Measurements from ENCODE around the gene CD247. TPM values are rescaled to one million over a fixed set of nuclear protein-coding genes. Genes with fewer than 3 reads are reported as not detected.

CD247 gene
- total RNA-seq, 4 donors from 2014 or later, result 1.3 to 3.1 (median 1.4) TPM

DNA sequence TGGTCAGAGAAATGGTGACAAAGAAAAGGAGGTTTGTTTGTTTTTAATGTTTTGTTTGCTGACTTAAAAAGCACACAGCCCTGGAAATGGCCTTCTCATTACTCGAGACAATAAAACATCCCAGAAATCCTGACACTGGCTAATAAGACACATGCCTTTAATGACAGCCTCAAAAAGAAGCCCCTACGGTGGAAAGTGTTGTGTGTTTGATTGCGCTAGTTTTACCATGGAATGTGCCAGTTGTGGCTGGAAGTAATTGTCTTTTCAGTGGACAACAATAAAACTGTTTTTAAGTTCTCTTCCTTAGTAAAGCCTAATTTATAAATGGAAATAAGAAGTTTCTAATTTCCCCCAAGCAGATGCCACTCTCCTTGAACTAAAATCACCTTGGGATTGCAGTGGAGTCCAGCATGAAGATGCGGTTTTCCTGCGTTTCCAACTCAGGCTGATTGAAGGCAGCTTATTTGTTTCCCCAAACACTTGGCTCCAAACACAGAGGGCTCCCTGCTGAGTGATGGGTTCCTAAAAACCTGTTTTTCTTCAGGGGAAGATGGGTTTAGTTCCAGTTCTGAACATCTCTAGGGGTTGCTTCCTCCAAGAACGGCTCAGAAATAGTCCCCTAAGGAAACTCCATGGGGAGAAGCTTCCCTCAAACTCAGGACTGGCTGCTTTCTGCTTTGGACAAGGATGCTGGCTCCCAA, 54.3 kb downstream of the CD247 start:
- Histone ChIP-seq H3K9me3 (no peaks in the 10 kb centered on the region), H3K27me3 (no peaks in the 10 kb centered on the region), H3K27ac (no peak overlapping the region), H3K4me1 (peaks cover 0 to 9% of the 10 kb centered on the region in 2 donors), H3K36me3 (no peaks in the 10 kb centered on the region), H3K4me3 (replicated peaks in 1 of 3) (no peak overlapping the region)
- WGBS, 2 donors, result 80% methylated on average over 6 of the region's 6 CpGs
- no peak for DNase-seq
- TF ChIP-seq POLR2A (IDR thresholded peaks at IDR 0.05) (no peak), CTCF (IDR thresholded peaks at IDR 0.05) (no peak)
- intact Hi-C loops (cut with DNase I), result no loop called here

DNA sequence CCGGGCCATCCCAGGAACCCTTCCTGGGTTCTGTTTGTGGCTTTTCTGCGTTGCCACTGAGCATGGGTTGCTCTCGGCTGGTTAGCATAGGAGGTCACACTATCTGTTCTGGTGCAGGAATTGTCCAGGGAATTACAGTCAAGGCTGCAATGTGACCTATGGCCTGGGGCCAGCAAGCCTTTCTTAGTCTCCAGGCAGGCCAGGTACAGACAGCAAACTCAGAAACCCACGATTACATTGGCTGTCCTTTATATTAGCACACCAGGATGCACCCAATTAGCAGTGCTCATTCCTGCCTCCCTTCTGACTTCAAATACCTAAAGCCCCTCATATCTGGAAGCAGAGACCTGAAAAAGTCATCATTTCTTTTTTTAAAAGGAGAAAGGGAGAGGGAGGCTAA, 55.2 kb downstream of the CD247 start:
- Histone ChIP-seq H3K27ac (no peak overlapping the region), H3K9me3 (no peaks in the 10 kb centered on the region), H3K4me3 (replicated peaks in 1 of 3) (no peak overlapping the region), H3K4me1 (peaks cover 0 to 5% of the 10 kb centered on the region in 2 donors), H3K36me3 (no peaks in the 10 kb centered on the region), H3K27me3 (no peaks in the 10 kb centered on the region)
- no peak for TF ChIP-seq CTCF (IDR thresholded peaks at IDR 0.05)
- no peak for TF ChIP-seq POLR2A (IDR thresholded peaks at IDR 0.05)
- DNase-seq, result no peak
- WGBS, 2 donors, result 76 to 88% methylated on average over 4 of the region's 4 CpGs
- intact Hi-C loops (cut with DNase I), result no loop called here

DNA sequence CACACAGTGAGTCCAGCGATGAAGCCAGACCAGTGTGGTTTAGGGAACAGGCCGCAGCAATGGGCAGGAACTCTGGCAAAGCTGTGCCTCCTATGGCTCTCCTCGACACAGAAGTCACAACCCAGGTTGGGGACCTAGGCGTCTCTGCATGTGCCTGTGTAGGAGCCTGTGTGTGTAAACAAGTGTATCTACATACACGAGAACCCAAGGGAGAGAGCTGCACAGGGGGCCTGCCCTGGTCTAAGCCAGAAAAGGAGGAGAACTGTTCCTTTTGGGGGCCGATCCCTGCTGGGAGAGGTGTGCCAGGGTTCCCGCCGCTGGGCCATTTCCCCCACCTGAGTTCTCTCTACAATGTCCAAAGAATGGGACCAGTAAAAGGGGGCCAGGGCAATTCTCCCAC, 56.0 kb downstream of the CD247 start:
- peaks cover 0 to 5% of the 10 kb centered on the region in 2 donors for H3K4me1 ChIP-seq
- intact Hi-C loops (cut with DNase I), result no loop called here
- DNase-seq, result no peak
- no peaks in the 10 kb centered on the region for H3K36me3 ChIP-seq
- H3K4me3 ChIP-seq (replicated peaks in 1 of 3), result no peak overlapping the region
- no peak overlapping the region for H3K27ac ChIP-seq
- H3K27me3 ChIP-seq, result no peaks in the 10 kb centered on the region
- WGBS, 2 donors, result 86 to 97% methylated on average over 7 of the region's 8 CpGs
- H3K9me3 ChIP-seq, result no peaks in the 10 kb centered on the region
- TF ChIP-seq POLR2A (IDR thresholded peaks at IDR 0.05), result no peak
- no peak for TF ChIP-seq CTCF (IDR thresholded peaks at IDR 0.05)

- intact Hi-C loops (cut with DNase I), result no loop called here
- Histone ChIP-seq H3K27ac (no peak overlapping the region), H3K9me3 (no peaks in the 10 kb centered on the region), H3K4me3 (replicated peaks in 1 of 3) (no peak overlapping the region), H3K36me3 (no peaks in the 10 kb centered on the region), H3K27me3 (no peaks in the 10 kb centered on the region), H3K4me1 (peaks cover 0 to 2% of the 10 kb centered on the region in 2 donors)
- TF ChIP-seq CTCF (IDR thresholded peaks at IDR 0.05), result no peak
- no peak for TF ChIP-seq POLR2A (IDR thresholded peaks at IDR 0.05)
- WGBS, 2 donors, result 94 to 97% methylated on average over 13 to 14 of the region's 14 CpGs
- no peak for DNase-seq
These were observed 57.5 kb downstream of the CD247 start for GRCh38 chr1:167460836-167461235.

DNA sequence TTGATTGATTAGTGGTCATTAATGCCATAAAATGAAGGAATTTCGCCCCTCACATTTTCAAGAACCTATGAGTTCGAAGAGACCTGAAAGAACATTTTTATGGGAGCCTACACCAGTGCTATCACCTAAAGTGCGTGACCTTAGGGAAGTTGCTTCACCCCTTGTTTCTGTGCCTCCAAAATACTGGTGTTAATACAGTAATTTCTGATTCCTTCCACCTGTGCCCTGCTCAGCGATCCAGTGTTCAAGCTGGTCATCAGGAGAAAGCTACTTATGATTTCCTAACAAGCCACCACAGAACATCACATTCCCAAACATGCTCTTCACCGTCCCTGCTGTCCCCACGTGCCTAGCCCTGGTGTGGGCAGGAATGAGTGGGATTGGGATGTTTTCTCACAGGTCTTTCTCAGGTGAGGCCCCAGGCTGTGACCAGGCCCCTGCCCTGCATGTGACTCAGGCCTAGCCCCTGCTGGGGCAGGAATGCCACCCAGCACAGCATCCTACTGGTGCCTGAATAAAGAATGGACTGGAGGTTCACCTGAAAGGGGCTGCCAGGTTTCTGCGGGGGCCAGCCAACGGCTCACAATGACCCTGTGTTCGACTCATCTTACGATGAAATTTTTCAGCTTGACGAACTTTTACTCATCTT, 60.3 kb downstream of the CD247 start:
- WGBS, 2 donors, result 85 to 86% methylated on average over 11 of the region's 11 CpGs
- Histone ChIP-seq H3K4me1 (peaks cover 3 to 6% of the 10 kb centered on the region in 2 donors), H3K4me3 (replicated peaks in 1 of 3) (no peak overlapping the region), H3K36me3 (no peaks in the 10 kb centered on the region), H3K27me3 (no peaks in the 10 kb centered on the region), H3K27ac (no peak overlapping the region), H3K9me3 (no peaks in the 10 kb centered on the region)
- intact Hi-C loops (cut with DNase I), result no loop called here
- no peak for DNase-seq
- TF ChIP-seq POLR2A (IDR thresholded peaks at IDR 0.05) (no peak), CTCF (IDR thresholded peaks at IDR 0.05) (no peak)

Data from thyroid gland (tissue), 4 donors.